Endodermal cell (in vitro differentiated cells): ENCODE results near the gene SLC35F1. TPM values are rescaled to one million over a fixed set of nuclear protein-coding genes. Genes with fewer than 3 reads are reported as not detected.

Experiments
- DNase-seq: peaks from one replicate; pipeline ENCODE4 v3.0.0-alpha.2; 2017
- H3K27ac ChIP-seq: 2 replicates; pipeline ENCODE4 v1.5.1; 2013; ENCODE audit warnings: mild to moderate bottlenecking, low read depth, low read length, moderate library complexity
- H3K27me3 ChIP-seq: 2 replicates; pipeline ENCODE4 v1.6.1; 2013; ENCODE audit warnings: mild to moderate bottlenecking, low read length, moderate library complexity; ENCODE audit not compliant: insufficient read depth, control insufficient read depth, poor library complexity, severe bottlenecking
- H3K36me3 ChIP-seq: 2 replicates; pipeline ENCODE4 v1.7.0; 2013; ENCODE audit warnings: mild to moderate bottlenecking, low read length, moderate library complexity; ENCODE audit not compliant: control insufficient read depth, insufficient read depth
- H3K4me1 ChIP-seq: one replicate; pipeline ENCODE4 v1.7.0; 2013; ENCODE audit warnings: low read length; ENCODE audit not compliant: control insufficient read depth, insufficient read depth
- H3K4me3 ChIP-seq: 2 replicates; pipeline ENCODE4 v1.5.1; 2013; ENCODE audit warnings: mild to moderate bottlenecking, low read length, moderate library complexity
- H3K9ac ChIP-seq: 2 replicates; pipeline ENCODE4 v1.6.1; 2013; ENCODE audit warnings: mild to moderate bottlenecking, low read length, moderate library complexity; ENCODE audit not compliant: poor library complexity, severe bottlenecking; ENCODE audit errors: extremely low read depth
- H3K9me3 ChIP-seq: 2 replicates; pipeline ENCODE4 v1.6.1; 2013; ENCODE audit warnings: mild to moderate bottlenecking, low read length, moderate library complexity; ENCODE audit not compliant: control insufficient read depth
- H3K27ac Mint-ChIP-seq: 2 replicates; pipeline ENCODE4 v1.8.0; 2020; ENCODE audit warnings: mixed read lengths
- H3K27me3 Mint-ChIP-seq: 2 replicates; pipeline ENCODE4 v1.8.0; 2021; ENCODE audit warnings: mild to moderate bottlenecking, mixed read lengths; ENCODE audit not compliant: insufficient read depth
- H3K36me3 Mint-ChIP-seq: 2 replicates; pipeline ENCODE4 v1.8.0; 2020; ENCODE audit warnings: low read depth, mixed read lengths
- H3K4me1 Mint-ChIP-seq: 2 replicates; pipeline ENCODE4 v1.8.0; 2020; ENCODE audit warnings: mixed read lengths
- H3K4me3 Mint-ChIP-seq: 2 replicates; pipeline ENCODE4 v1.8.0; 2020; ENCODE audit warnings: mild to moderate bottlenecking, moderate library complexity, mixed read lengths
- H3K9me3 Mint-ChIP-seq: 2 replicates; pipeline ENCODE4 v1.8.0; 2020; ENCODE audit warnings: mild to moderate bottlenecking, mixed read lengths
- WGBS, 2 experiments: methylation state at CpG; one replicate each; pipeline versions ENCODE4 v1.1.5 to v1.1.7; 2013; ENCODE audit warnings: missing lambda C conversion rate in 2 of 2, mixed read lengths in 1 of 2; ENCODE audit not compliant: insufficient coverage in 1 of 2, insufficient read length in 1 of 2; 5-methylcytosine and 5-hydroxymethylcytosine counted together
- total RNA-seq, 2 donors: library from RNA; stranded (reverse); fragmentation: NEBNext Ultra II Directional in 1 of 2; extraction: Animal tissue kit (Norgen Biotek cat#: 25700) in 1 of 2; gene quantifications; 2 replicates in 1 of 2; 3 replicates in 1 of 2; pipeline ENCODE4 v1.2.1, GENCODE V29; 2021
- TF ChIP-seq, protein P1 (sequence below): fragments of 200-600 bp; sonication (generic); conservative IDR thresholded peaks from 2 replicates; pipeline ENCODE4 v1.5.0; 2021; ENCODE audit warnings: antibody characterized with exemption, mild to moderate bottlenecking

Gene SLC35F1
- total RNA-seq, 2 donors from 2014 or later, result 6.7 to 12.8 TPM

- Histone ChIP-seq H3K27ac (no peak overlapping the region), H3K4me3 (no peak overlapping the region), H3K4me1 (peaks cover 5% of the 10 kb centered on the region), H3K9ac (no peak overlapping the region), H3K36me3 (no peaks in the 10 kb centered on the region), H3K27me3 (no peaks in the 10 kb centered on the region), H3K9me3 (no peaks in the 10 kb centered on the region)
- H3K4me1 Mint-ChIP-seq, result peaks cover 24% of the 10 kb centered on the region
- H3K4me3 Mint-ChIP-seq, result no peak overlapping the region
- H3K9me3 Mint-ChIP-seq, result no peaks in the 10 kb centered on the region
- DNase-seq, result no peak
- 75 to 95% methylated on average over 5 of the region's 5 CpGs for WGBS, 2 experiments
- no peak overlapping the region for H3K27ac Mint-ChIP-seq
- no peaks in the 10 kb centered on the region for H3K36me3 Mint-ChIP-seq
- no peaks in the 10 kb centered on the region for H3K27me3 Mint-ChIP-seq
- TF ChIP-seq, protein P1, sequence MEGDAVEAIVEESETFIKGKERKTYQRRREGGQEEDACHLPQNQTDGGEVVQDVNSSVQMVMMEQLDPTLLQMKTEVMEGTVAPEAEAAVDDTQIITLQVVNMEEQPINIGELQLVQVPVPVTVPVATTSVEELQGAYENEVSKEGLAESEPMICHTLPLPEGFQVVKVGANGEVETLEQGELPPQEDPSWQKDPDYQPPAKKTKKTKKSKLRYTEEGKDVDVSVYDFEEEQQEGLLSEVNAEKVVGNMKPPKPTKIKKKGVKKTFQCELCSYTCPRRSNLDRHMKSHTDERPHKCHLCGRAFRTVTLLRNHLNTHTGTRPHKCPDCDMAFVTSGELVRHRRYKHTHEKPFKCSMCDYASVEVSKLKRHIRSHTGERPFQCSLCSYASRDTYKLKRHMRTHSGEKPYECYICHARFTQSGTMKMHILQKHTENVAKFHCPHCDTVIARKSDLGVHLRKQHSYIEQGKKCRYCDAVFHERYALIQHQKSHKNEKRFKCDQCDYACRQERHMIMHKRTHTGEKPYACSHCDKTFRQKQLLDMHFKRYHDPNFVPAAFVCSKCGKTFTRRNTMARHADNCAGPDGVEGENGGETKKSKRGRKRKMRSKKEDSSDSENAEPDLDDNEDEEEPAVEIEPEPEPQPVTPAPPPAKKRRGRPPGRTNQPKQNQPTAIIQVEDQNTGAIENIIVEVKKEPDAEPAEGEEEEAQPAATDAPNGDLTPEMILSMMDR, result no peak
These were observed 308.2 kb downstream of the SLC35F1 start for GRCh38 chr6:118215269-118215668.

DNA sequence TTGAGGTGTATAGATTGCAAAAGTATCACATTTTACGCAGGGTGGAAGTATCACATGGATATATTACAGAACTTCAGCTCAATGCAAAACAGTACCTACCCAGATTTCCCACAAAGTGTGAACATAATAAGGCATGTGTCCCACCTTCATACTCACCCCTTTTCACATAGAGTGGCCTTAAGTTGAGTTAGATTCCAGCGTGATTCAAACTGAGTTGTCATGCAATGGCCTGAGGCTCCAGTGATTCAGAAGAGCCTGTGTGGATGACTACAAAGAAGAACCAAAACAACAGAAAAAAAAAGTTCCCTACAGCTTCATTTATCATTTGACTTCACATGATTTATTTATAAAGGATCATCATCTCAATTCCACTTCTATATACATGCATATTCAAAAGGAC is 309.7 kb downstream of the SLC35F1 start:
- peaks cover 3% of the 10 kb centered on the region for H3K4me1 ChIP-seq
- Mint-ChIP-seq H3K4me3 (no peak overlapping the region), H3K27me3 (no peaks in the 10 kb centered on the region), H3K4me1 (peaks cover 27% of the 10 kb centered on the region), H3K9me3 (no peaks in the 10 kb centered on the region), H3K36me3 (no peaks in the 10 kb centered on the region), H3K27ac (no peak overlapping the region)
- no peaks in the 10 kb centered on the region for H3K36me3 ChIP-seq
- TF ChIP-seq, protein P1, result no peak
- no peaks in the 10 kb centered on the region for H3K9me3 ChIP-seq
- H3K27ac ChIP-seq, result no peak overlapping the region
- no peak for DNase-seq
- no peaks in the 10 kb centered on the region for H3K27me3 ChIP-seq
- no peak overlapping the region for H3K9ac ChIP-seq
- no peak overlapping the region for H3K4me3 ChIP-seq
- 88% methylated on average over 2 of the region's 2 CpGs; no CpG with 5 or more reads in 1 of the 2 experiments for WGBS, 2 experiments

GRCh38 chr6:118218156-118218555 is 311.1 kb downstream of the SLC35F1 start:
- DNase-seq, result no peak
- WGBS, 2 experiments, result 92% methylated on average over 2 of the region's 2 CpGs; no CpG with 5 or more reads in 1 of the 2 experiments
- Mint-ChIP-seq H3K4me3 (no peak overlapping the region), H3K4me1 (peaks cover 24% of the 10 kb centered on the region), H3K27ac (no peak overlapping the region), H3K36me3 (no peaks in the 10 kb centered on the region), H3K9me3 (no peaks in the 10 kb centered on the region), H3K27me3 (no peaks in the 10 kb centered on the region)
- Histone ChIP-seq H3K4me1 (peaks cover 3% of the 10 kb centered on the region), H3K4me3 (no peak overlapping the region), H3K9ac (no peak overlapping the region), H3K27ac (no peak overlapping the region), H3K36me3 (no peaks in the 10 kb centered on the region), H3K9me3 (no peaks in the 10 kb centered on the region), H3K27me3 (no peaks in the 10 kb centered on the region)
- TF ChIP-seq, protein P1, result no peak
